GM12891 (cell line): Measurements from ENCODE around the gene ZNF592.

Experiments
- POLR2A ChIP-seq: IDR thresholded peaks from 2 replicates; pipeline ENCODE4 v1.6.1; 2011; ENCODE audit warnings: low read depth, low read length, control low read depth
- POLR2AphosphoS5 ChIP-seq: IDR thresholded peaks from 2 replicates; pipeline ENCODE4 v1.6.1; 2011; ENCODE audit warnings: low read depth, low read length, control low read depth
- SPI1 ChIP-seq: IDR thresholded peaks from 2 replicates; pipeline ENCODE4 v1.6.1; 2011; ENCODE audit warnings: low read depth, low read length, control low read depth

- TF ChIP-seq POLR2A (no peak), SPI1 (no peak), POLR2AphosphoS5 (no peak)
Measured at GRCh38 chr15:84741121-84741520, 7.3 kb upstream of the ZNF592 start.
